Measurements from ENCODE around the gene TEX11. TPM values are rescaled to one million over a fixed set of nuclear protein-coding genes. Genes with fewer than 3 reads are reported as not detected.
"Not testable (repeated sequence)": the region's sequence is repeated elsewhere in the genome, so short reads cannot be mapped to it uniquely, and the experiment has no call there.

The TEX11 gene
- total RNA-seq = 1 to 10 TPM; 1.0 to 2.0 TPM
- long read RNA-seq, partial matches to known transcripts = 4 of 7 reads
- long read RNA-seq, other reads (novel, unspliced or antisense) = 3 of 7 reads

DNA sequence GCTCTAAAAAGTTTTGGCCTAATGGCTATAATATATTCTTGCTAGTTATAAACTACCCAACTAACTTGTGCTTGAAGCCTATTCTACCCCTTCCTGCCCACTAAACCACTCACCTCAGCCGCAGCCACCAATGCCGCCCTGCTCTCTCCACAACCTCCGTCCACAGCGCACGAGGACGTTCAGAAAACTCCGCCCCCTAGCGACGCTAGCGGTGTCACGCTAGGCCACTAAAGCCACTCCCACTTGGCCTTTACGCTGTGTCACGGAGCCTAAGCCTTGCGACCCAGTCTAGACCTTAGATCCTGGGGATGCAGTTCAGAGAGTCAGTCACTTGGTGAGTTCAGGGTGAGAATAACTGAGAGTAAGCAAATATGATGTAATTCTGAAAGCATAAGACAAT lies at the start of gene TEX11:
Gene TEX11, minus strand, starts transcription at position 171 of the 400 bp plus-strand sequence. CDS start 922 bp downstream, outside the sequence.
- ATAC-seq = no peak
- intact Hi-C loops (cut with DNase I, micrococcal nuclease) = no loop called here
- no peak for DNase-seq

DNA sequence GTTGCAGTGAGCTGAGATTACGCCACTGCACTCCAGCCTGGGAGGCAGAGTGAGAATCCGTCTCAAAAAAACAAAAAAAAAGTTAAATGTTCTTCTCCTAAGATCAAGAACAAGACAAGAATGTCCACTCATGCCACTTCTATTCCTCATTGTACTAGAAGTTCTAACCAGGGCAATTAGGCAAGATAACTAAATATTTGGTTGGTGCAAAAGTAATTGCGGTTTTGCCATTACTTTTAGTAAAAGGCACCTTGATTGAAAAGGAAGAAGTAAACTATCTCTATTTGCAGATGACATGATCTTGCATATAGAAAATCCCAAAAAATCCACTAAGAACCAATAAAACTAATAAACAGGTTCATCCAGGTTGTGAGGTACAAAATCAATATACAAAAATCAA lies 46.4 kb upstream of the TEX11 start:
- ATAC-seq (no peak), DNase-seq (no peak)
- intact Hi-C loops (cut with DNase I, micrococcal nuclease) = no loop called here

DNA sequence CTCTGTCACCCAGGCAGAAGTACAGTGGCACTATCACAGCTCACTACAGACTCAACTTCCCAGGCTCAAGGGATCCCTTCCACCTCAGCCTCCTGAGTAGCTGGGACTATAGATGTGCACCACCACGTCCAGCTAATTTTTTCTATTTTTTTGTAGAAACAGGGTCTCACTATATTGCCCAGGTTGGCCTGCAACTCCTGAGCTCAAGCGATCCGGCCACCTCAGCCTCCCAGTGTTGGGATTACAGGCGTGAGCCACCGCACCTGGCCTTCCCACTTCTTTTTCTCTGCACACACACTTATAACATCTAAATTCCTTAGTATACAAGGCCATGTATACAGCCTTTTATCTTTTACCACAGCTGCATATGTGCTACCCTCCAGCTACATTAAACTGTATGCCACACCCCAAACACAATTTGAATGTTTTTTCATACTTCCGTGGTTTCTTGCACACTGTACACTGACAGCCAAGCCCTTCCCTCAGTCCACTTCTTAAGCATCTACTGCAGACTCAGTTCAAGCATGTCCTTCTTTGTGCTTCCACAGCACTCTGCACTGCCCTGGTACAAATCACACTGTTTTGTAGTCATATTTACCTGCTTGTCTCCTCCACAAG lies 15.9 kb upstream of the TEX11 start:
- intact Hi-C loops (cut with DNase I, micrococcal nuclease) = no loop called here
- DNase-seq (no peak), ATAC-seq (no peak)

DNA sequence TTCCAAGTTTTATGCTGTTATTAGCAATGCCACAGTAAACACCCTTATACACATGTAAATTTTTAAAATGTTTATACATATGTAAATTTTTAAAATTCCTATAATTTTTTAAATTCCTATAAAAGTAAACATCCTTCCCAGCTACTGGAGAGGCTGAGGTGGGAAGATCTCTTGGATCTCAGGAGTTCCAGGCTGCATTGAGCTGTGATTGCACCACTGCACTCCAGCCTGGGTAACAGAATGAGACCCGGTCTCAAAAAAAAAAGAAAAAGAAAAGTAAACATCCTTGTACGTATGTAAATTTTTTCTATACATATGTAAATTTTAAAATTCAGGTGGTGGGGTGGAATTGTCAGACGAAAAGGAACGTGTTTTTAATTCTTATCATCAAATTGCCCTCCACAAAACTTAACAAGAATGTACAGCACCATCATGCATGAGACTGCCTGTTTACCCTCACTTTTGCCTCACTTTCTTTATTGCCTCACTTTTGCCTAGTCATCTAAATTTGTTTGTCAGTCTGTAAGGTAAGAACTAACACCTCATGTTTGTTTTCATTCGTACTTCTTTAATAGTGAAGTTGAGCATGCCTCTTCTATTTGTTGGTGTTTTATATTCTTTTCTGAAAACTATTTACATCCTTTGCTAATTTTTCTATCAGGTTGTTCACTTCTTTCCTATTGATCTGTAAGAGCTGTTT lies 14.4 kb upstream of the TEX11 start:
- intact Hi-C loops (cut with DNase I, micrococcal nuclease) = no loop called here
- DNase-seq = no peak
- ATAC-seq = no peak

DNA sequence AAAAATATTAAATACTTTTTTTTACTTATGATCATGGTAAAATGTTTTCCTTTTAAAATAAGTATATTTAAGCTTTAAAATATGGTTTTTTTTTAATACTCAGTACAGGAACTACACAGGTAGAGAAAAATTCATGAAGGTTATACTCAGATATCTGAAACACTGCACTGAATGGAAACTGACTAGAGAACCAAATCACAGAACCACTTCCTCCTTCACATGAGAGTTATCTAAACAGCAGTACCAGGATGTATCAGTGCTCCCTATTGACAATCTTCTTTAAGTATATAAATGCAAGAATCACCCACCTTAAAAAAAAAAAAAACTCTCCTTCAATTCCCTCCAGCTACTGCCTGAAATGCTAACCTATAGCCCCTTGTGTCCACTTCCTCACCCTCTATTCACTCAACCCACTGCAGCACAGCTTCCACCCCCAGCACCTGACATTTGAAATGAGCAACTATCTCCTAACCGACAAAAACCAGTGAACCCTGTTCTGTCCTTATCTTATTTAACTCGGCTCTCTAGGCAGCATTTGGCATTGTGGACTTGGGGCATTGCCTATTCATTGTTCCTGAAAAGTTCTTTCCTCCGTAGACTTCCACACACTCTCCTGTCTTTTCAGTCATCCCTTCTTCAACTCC lies 13.3 kb upstream of the TEX11 start:
- intact Hi-C loops (cut with DNase I, micrococcal nuclease) = no loop called here
- no peak for ATAC-seq
- no peak for DNase-seq

DNA sequence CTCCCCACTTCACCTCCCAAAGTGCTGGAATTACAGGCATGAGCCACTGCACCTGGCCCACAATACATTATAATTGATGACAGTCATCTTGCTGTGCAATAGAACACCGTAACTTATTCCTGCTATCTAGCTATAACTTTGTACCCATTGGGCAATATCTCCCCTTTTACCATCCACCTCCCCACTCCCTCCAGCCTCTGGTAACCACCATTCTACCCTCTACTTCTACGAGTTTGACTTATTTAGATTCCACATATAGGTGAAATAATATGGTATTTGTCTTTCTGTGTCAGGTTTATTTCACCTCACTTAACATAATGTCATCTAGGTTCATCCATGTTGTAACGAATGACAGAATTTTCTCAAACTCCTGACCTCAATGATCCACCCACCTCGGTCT lies 8.2 kb upstream of the TEX11 start:
- DNase-seq (no peak), ATAC-seq (no peak)
- intact Hi-C loops (cut with DNase I, micrococcal nuclease) = no loop called here

DNA sequence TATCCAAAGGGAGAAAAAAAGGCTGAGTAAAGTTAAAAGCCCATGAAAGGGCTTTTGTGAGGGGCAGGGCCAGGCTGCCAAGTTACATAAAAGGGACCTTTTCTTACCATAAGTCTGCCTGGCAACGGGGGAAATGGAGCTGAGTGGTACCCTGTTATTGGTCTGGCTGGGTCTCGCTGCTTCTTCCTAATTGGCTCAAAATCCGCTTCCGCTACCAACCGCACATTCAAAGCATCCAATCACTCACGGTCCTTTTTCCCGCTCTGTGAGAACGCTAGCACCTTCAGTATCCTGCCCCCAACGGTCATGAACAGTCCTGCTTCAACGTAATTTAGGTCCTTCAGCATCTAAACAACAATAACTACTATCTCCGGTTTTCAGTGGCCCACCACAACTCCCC lies 611 bp downstream of the TEX11 start:
- DNase-seq (no peak), ATAC-seq (no peak)
- intact Hi-C loops (cut with DNase I, micrococcal nuclease) = no loop called here

DNA sequence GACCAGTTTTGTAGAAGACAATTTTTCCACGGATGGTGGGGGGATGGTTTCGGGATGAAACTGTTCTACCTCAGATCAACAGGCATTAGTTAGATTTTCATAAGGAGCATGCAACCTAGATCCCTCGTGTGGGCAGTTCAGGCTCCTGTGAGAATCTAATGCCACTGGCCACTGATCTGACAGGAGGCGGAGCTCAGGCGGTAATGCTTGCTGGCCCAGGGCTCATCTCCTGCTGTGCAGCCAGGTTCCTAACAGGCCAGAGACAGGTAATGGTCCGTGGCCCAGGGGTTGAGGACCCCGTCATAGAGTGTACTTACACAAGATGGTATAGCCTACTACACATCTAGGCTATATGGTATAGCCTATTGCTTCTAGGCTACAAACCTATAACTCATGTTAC lies 7.0 kb downstream of the TEX11 start:
- intact Hi-C loops (cut with DNase I, micrococcal nuclease) = no loop called here
- ATAC-seq (no peak), DNase-seq (no peak)

DNA sequence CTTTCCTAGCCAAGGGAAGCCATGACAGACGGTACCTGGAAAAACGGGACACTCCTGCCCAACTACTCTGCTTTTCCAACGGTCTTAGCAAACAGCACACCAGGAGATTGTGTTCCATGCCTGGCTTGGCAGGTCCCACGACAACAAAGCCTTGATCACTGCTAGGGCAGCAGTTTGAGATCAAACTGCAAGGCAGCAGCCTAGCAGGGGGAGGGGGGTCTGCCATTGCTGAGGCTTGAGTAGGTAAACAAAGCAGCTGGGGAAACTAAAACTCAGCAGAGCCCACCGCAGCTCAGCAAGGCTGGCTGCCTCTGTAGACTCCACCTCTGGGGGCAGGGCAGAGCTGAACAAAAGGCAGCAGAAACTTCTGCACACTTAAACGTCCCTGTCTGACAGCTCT lies 18.1 kb downstream of the TEX11 start:
- DNase-seq; ATAC-seq; intact Hi-C loops (cut with DNase I, micrococcal nuclease): not testable (repeated sequence)

DNA sequence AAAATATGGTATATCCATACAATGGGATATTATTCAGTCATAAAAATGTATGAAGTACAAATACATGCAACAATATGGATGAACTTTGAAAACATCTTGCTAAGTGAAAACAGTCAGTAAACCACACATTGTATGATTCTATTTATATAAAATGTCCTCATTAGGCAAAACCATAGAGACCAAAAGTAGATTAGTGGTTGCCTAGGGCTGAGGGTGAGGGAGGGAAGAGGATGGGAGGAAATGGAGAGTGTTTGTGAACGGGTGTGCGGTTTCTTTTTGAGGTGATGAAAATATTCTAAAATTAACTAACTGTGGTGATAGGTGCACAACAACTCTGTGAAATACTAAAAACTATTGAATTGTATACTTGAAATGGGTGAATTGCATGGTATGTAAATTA lies 29.6 kb downstream of the TEX11 start:
- no peak for ATAC-seq
- intact Hi-C loops (cut with DNase I, micrococcal nuclease) = no loop called here
- no peak for DNase-seq

DNA sequence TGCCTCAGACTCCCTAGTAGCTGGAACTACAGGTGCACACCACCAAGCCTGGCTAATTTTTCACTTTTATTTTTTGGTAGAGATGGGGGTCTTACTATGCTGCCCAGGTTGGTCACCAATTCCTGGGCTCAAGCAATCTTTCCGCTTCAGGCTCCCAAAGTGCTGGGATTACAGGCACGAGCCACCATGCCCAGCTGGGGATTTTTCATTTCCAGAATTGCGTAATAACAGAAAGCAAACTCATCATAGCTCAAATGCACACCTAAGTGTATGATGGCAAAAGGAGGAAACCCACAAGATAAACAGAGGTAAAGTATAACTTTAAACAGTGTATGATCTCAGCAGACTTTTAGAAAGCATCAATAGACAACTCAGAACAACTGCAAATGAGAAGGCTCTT lies 56.2 kb downstream of the TEX11 start:
- ATAC-seq = no peak
- intact Hi-C loops (cut with DNase I, micrococcal nuclease) = no loop called here
- no peak for DNase-seq

DNA sequence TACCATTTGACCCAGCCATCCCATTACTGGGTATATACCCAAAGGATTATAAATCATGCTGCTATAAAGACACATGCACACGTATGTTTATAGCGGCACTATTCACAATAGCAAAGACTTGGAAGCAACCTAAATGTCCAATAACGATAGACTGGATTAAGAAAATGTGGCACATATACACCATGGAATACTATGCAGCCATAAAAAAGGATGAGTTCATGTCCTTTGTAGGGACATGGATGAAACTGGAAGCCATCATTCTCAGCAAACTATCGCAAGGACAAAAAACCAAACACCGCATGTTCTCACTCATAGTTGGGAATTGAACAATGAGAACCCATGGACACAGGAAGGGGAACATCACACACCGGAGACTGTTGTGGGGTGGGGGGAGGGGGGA lies 64.4 kb downstream of the TEX11 start:
- DNase-seq; ATAC-seq; intact Hi-C loops (cut with DNase I, micrococcal nuclease): not testable (repeated sequence)

DNA sequence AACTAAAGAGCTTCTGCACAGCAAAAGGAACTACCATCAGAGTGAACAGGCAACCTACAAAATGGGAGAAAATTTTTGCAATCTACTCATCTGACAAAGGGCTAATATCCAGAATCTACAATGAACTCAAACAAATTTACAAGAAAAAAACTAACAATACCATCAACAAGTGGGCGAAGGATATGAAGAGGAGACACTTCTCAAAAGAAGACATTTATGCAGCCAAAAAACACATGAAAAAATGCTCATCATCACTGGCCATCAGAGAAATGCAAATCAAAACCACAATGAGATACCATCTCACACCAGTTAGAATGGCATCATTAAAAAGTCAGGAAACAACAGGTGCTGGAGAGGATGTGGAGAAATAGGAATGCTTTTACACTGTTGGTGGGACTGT lies 64.9 kb downstream of the TEX11 start:
- DNase-seq; intact Hi-C loops (cut with DNase I, micrococcal nuclease); ATAC-seq: not testable (repeated sequence)

DNA sequence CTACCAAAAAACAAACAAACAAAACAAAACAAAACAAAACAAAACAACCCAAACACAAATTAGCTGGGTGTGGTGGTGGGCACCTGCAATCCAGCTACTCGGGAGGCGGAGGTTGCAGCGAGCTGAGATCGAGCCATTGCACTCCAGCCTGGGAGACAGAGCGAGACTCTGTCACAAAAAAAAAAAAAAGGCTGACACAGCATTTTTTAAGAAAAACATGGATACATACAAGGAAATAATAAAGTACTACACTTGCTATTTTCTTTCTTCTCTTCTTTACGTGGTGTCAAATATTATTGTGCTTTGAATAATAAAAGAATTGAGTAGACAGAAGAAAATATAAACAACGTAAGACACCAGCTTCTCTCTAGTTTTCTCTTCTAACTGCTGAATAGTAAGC lies 73.9 kb downstream of the TEX11 start:
- ATAC-seq (no peak), DNase-seq (no peak)
- intact Hi-C loops (cut with DNase I, micrococcal nuclease) = no loop called here

DNA sequence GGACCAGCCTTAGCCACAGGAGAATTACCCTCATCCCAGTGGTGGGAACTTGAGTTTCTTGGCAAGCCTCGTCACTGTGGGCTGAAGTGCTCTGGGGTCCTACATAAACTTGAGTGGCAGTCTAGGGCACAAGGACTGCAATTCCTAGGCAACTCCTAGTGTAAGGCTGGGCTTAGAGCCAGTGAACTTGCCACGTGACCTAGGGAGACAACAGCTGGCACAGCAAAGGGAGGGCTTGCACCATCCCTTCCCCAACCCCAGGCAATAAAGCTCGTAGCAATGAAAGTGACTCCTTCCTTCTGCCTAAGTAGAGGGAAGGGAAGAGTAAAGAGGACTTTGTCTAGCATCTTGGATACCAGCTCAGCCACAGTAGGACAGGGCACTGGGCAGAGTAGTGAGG lies 81.8 kb downstream of the TEX11 start:
- intact Hi-C loops (cut with DNase I, micrococcal nuclease) = no loop called here

DNA sequence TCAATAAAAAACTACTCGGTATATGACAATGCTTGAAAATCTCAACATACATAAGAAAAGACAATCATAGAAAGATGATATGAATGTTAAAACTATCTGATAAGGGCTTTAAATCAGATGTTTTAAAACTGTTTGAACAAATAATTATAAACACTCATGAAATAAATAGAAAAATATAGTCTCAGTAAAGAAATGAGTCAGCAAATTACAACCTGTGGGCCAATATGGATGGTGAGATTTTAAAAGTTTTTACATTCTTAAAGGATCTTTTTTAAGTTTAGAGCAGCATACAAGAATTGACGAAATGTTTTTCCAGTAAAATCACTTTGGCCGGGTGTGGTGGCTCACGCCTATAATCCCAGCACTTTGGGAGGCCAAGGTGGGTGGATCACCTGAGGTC lies 83.1 kb downstream of the TEX11 start:
- no peak for ATAC-seq
- intact Hi-C loops (cut with DNase I, micrococcal nuclease) = no loop called here
- DNase-seq = no peak

More for the DNA sequence above, 81.8 kb downstream of the TEX11 start:
- peak; percentile 61 for ATAC-seq
- DNase-seq = peak in 1 of 2 donors; percentile 10

DNA sequence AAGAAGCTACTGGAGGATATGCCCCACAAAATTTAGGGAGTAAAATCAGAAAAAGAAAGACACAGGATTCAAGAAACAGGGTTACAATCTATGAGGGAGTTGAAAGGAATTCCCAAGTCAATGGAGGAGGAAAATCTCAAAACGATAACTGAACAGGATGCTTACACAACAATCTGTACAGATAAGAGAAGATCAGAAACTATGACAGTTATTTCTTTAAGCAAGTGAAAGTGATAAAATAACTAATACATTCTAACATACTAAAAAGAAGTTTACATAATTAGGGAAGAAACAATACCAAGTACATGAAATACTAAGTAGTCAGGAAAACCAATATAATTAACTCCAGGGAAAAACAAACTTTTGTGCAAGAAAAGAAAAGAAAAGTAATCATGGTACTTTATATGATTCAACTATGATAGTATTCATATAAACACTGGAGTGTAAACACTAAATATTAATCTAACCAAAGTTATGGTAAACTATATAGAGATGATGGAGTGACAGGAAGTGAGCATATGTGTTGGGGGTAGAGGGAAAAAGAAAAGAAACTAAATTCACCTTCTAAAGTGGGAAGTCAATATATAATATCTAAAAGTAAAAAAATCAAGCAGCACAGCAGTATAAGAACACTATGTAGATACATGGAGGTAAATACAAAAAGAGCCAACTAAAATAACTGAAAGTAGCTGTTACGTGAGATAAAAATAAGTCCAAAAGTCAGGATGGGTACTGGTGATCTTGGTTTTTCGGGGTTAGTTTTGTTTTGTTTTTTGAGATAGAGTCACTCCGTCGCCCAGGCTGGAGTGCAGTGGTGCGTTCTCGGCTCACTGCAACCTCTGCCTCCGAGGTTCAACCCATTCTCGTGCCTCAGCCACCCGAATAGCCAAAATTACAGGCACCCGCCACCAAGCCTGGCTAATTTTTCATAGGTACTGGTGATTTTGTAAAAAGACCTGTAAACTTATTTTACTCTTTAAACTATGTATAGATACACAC lies 99.3 kb downstream of the TEX11 start:
- ATAC-seq (no peak), DNase-seq (no peak)
- intact Hi-C loops (cut with DNase I, micrococcal nuclease) = no loop called here

DNA sequence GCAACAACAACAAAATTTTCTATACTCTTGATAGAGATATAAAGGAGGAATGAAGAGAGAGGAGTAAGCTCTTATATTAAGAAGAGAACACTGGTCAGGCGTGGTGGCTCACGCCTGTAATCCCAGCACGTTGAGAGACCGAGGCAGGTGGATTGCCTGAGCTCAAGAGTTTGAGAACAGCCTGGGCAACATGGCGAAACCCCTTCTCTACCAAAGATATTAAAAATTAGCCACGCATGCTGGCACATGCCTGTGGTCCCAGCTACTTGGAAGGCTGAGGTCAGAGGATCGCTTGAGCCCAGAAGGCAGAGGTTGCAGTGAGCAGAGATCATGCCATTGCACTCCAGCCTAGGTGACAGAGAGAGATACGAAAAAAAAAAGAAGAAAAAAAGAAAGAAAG lies 102.4 kb downstream of the TEX11 start:
- DNase-seq (no peak), ATAC-seq (no peak)
- intact Hi-C loops (cut with DNase I, micrococcal nuclease) = no loop called here

DNA sequence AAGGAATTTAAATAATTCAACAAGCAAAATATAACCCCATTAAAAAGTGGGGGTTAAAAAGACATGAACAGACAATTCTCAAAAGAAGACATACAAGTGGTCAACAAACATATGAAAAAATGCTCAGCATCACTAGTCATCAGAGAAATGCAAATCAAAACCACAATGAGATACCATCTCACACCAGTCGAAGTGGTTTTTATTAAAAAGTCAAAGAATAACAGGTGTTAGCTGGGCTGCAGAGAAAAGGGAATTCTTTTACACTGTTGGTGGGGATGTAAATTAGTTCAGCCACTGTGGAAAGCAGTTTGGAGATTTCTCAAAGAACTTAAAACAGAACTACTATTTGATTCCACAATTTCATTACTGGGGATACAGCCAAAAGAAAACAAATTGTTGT lies 111.8 kb downstream of the TEX11 start:
- DNase-seq; ATAC-seq; intact Hi-C loops (cut with DNase I, micrococcal nuclease): not testable (repeated sequence)

Data from left colon (tissue), 2 donors.